HT-29 (cell line): ENCODE measurements around the gene GRAMD2B. TPM values are rescaled to one million over a fixed set of nuclear protein-coding genes. Genes with fewer than 3 reads are reported as not detected.
"Not testable (repeated sequence)": the region's sequence is repeated elsewhere in the genome, so short reads cannot be mapped to it uniquely, and the experiment has no call there.

Experiments
- DNase-seq: peaks from one replicate; pipeline ENCODE4 v3.0.0-alpha.2; 2015; ENCODE audit warnings: low spot score
- total RNA-seq: library from RNA; depleted of rRNA; stranded (reverse); fragments of >200 nt; shearing (Covaris generic); gene quantifications from 2 replicates; pipeline ENCODE4 v1.2.3, GENCODE V29; 2014; rRNA removed

GRAMD2B gene, protein sequence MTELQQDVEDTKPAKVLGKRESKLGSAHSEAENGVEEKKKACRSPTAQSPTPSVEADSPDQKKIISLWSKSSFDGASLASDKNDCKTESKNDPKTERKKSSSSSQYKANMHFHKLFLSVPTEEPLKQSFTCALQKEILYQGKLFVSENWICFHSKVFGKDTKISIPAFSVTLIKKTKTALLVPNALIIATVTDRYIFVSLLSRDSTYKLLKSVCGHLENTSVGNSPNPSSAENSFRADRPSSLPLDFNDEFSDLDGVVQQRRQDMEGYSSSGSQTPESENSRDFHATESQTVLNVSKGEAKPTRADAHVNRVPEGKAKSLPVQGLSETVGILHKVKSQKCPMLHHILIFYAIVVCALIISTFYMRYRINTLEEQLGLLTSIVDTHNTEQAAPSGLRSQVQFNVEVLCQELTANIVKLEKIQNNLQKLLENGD
- 4.0 and 5.7 TPM in 2 replicates for total RNA-seq

GRCh38 chr5:126422994-126423788 is at the start of gene GRAMD2B:
GRAMD2B (plus strand) TSS chr5:126423409; CDS start chr5:126423607, 198 bp downstream.
- peak; percentile 88 for DNase-seq

- no peak for DNase-seq
Measured at GRCh38 chr5:126374109-126374416, 49.1 kb upstream of the GRAMD2B start.

GRCh38 chr5:126376443-126376842 is 46.8 kb upstream of the GRAMD2B start:
- DNase-seq: no peak

DNA sequence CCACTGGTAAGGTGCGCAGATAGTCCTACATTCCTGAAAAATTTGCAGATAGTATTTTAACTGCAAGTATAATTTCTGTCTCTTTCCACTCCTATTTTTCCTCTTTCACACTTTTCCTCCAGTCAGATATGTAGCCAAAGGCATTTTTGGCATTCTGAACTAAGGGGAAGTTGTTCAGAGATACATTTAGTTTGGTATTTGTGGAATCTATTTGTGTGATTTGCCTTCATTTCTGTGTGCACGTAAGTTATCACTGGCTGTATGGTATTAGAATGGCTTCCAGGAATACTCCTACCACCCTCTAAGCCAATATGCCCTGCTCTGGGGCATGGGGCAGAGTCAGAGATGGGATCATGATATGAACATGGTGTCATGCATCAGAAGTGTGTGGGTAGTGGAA is 45.8 kb upstream of the GRAMD2B start:
- DNase-seq: no peak

DNA sequence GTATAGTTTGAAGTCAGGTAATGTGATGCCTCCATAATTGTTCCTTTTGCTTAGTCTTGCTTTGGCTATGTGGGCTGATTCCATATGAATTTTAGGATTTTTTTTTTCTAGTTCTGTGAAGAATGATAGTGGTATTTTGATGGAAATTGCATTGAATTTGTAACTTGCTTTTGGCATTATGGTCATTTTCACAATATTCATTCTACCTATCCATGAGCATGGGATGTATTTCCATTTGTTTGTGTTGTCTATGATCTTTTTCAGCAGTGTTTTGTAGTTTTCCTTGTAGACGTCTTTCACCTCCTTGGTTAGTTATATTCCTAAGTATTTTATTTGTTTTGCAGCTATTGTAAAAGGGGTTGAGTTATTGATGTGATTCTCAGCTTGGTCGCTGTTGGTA is 42.9 kb upstream of the GRAMD2B start:
- not testable (repeated sequence) for DNase-seq

GRCh38 chr5:126383246-126383645 is 40.0 kb upstream of the GRAMD2B start:
- no peak for DNase-seq

- DNase-seq: no peak
Measured at GRCh38 chr5:126383776-126384175, 39.4 kb upstream of the GRAMD2B start.

GRCh38 chr5:126384985-126385384 is 38.2 kb upstream of the GRAMD2B start:
- no peak for DNase-seq

DNA sequence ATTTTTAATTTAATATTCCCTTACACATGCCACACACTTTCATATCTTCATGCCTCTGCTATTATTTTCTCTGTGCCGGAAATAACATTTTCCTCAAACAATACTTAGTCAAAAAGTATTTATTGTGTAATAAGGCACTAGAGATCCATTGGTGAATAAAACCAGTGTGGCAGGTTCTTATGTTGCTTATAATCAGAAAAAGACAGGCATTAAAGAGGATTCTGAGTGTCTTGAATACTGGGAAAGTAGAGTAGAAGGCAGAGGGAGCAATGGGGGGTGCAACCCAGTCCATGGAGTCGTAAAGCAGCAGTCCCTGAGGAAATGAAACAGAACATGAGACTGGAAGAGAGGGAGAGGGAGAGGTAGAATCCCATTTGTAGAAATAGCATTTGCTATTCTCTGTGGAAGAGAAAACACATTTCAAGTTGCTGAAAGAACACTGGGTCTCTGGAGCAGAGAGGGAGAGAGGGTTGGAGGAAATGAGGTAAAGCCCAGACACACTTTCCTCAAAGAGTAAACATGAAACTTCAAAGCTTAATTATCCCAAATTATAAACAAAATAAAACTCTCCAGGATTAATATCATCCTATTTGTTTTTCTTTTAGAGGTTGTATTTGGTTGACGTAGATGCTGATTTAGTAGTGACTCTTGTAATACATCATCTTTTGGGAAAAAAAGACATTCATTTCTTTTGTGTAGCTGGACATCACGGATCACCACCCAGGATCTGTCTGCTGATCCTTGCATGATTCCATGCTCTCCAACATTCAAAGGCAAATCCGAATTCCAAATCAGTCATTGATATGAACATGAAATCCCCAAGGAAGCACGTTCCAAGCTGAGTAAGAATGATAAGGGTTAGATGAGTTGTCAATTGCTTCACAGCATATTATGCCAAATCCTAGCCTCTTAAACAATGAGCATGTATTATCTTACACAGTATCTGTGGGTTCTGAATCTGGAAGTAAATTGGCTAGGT is 37.4 kb upstream of the GRAMD2B start:
- DNase-seq: no peak

DNA sequence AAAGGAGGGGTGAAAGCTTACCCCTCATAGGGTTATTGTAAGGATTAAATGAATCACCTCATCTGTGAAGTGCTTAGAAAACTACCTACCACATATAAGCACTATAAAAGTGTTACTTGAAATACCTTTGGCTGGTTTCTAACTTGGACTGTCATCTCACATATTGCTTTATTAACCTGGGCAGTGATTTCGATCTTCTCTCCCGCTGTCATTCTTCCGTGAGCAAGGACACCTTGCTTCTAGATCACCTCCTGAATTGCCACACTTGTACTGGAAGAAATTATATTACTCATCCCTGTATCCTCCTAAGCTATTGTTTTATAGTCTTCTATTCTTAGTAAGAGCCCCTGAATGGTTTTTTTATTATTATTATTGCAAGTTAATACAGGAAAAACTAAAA is 34.0 kb upstream of the GRAMD2B start:
- no peak for DNase-seq

DNA sequence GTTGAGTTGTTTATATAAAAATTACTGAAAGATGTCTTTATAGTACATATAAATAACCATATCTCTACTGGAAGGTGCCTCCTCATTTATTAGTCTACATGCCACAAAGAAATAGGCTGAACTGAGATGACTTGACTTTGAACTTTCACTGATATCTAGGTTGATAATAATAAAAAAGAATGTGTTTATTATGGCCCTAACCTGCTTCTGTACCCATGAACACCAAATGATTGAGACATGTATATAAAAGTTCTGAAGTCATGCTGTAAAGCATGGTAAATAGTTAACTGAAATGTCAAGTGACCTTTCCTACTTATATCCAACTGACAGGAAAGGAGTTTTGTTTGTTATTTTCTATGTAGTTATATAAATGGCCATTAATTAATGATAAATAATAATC is 33.2 kb upstream of the GRAMD2B start:
- DNase-seq: no peak

DNA sequence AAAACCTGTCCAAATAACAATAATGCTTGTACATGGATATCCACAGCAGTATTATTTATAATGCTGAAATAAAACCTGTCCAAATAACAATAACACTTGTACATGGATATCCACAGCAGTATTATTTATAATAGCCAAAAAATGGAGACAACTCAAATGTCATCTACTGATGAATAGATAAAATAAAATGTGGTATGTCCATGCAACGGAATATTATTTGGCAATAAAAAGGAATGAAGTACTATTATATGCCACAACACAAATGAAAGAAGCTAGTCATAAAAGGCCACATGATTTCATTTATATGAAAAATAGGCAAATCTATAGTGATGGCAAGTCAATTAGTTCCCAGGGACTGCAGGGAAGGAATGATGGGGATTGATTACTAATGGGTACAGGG is 31.8 kb upstream of the GRAMD2B start:
- DNase-seq: no peak

GRCh38 chr5:126394211-126394788 is 28.9 kb upstream of the GRAMD2B start:
- no peak for DNase-seq

GRCh38 chr5:126395198-126395597 is 28.0 kb upstream of the GRAMD2B start:
- DNase-seq: no peak

DNA sequence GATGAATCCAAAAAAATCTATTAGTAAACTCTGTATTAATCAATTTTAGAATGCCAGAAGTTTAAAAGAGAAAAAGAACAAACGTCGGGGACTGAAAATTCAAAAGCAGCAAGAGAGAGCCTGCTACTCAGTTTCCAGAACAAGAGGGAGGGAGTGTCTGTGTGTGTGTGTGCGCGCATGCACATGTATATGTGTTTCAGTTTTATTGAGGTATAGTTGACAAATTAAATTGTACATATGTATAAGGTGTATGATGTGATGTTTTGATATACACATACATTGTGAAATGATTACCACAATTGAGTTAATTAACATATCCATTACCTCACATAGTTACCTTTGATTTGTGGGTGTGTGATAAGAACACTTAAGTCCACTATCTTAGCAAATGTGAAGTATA is 27.6 kb upstream of the GRAMD2B start:
- no peak for DNase-seq

DNA sequence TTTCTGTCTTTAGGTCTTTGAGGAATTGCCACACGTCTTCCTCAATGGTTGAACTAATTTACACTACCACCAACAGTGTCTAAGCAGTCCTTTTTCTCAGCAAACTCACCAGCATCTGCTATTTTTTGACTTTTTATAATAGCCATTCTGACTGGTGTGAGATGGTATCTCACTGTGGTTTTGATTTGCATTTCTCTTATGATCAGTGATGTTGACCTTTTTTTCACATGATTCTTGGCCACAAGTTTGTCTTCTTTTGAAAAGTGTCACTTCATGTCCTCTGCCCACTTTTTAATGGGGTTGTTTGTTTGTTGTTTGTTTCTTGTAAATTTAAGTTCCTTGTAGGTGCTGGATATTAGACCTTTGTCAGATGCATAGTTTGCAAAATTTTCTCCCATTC is 26.5 kb upstream of the GRAMD2B start:
- DNase-seq: not testable (repeated sequence)

- no peak for DNase-seq
Measured at GRCh38 chr5:126398791-126399190, 24.4 kb upstream of the GRAMD2B start.

DNA sequence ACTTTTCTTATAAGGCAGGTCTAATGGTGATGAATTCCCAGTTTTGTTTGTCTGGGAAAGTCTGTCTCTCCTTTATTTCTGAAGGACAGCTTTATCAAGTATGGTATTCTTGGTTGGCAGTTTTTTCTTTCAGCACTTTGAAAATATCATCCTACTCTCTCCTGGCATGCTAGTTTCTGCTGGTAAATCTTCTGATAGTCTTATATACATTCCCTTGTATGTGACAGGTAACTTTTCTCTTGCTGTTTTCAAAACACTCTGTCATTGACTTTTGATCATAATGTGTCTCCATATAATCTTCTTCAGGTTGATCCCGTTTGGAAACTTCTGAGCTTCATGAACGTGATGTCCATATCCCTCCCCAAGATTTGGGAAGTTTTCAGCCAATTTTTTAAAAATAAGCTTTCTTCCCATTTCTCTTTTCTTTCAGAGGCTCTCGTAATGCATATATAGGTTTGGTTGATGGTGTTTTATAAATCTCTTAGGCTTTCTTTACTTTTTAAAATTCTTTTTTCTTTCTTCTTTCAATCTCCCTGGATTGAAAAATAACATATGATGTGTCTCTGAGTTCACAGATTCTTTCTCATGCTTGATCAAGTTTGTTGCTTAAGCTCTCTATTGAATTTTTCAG is 22.5 kb upstream of the GRAMD2B start:
- DNase-seq: no peak

DNA sequence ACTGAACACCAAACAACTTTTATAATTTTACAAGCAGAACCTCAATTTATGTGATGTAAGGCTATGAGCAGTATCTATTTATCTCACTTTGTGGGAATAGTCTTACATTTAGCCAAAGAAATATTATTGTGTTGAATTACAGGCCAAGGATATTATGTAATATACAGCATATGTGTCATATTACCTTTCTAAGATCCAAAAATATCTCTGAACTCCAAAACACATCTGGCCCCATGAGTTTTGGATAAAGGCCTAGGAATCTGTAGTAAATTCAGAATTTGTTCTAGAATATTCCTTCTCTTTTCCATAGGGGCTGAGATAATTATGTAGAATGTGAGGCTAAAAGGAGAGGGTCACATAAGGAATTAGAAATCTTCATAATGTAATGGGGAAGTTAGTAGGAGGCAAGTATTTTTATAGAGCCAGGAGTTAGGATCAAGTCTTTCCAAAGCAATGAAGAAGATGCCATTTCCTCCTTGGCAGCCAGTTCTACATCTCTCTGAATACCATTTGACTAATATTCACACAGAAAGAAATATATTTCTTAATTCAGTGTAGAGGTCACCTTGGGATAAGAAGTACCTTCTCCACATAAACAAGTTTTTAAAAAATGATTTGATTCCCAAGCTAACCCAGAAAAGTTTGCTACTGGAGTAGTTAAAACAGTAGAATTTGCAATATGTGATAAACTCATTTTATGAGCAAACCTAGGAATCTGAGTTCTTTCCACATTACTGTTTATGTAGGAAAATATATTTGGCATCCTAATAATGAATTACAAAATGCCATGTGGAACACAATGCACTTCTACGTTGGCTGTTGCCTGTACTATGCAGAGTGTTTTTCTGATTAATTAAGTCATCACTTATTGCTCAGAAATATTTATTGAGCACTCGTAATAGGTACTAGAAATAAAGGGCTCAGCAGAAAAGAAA is 20.3 kb upstream of the GRAMD2B start:
- DNase-seq: no peak

- DNase-seq: no peak
Measured at GRCh38 chr5:126403876-126404275, 19.3 kb upstream of the GRAMD2B start.
